IPS DF 19.7 (cell line): ENCODE data around the gene COL5A1.
A peak's percentile ranks its signal among the peaks of the same experiment; 100 is the strongest.
"Not testable (repeated sequence)": the region's sequence is repeated elsewhere in the genome, so short reads cannot be mapped to it uniquely, and the experiment has no call there.

ENCODE experiments used
- DNase-seq: peaks from one replicate; pipeline ENCODE4 v3.0.0-alpha.2; 2013; ENCODE audit warnings: low read depth, low spot score

The COL5A1 gene

DNA sequence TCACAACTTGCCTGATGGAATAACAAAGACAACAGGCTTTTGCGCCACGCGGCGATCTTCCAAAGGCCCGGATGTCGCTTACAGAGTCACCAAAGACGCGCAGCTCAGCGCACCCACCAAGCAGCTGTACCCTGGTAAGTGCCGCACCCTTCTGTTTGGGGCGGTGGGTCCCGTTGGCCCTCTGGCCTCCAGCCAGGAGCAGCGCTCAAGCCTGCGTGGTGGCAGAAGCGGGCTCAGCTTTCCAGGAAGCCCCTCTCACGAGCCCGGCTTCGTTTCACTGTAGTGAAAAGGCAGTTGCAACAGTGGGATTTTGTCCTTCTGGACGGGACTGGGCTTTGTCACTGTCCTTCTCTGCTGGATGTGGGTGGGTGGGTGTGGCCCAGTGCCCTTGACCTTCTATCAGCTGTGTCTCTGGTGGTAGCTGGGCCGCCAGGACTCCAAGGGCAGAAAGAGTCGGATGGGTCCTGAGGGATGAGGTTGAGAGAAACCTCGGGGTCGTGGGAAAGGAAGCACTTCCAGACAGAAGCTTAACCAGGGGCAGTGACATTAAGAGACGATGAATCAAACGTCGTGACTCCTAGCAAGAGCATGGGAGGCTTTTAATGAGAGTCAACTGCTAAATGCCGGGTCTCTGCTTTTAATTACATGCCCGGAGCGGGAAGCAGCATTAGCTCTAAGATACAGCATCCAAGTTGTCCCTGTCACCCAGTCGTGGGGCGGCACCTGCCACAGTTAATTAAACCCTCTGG, 49.5 kb downstream of the COL5A1 start:
- DNase-seq: no peak

DNA sequence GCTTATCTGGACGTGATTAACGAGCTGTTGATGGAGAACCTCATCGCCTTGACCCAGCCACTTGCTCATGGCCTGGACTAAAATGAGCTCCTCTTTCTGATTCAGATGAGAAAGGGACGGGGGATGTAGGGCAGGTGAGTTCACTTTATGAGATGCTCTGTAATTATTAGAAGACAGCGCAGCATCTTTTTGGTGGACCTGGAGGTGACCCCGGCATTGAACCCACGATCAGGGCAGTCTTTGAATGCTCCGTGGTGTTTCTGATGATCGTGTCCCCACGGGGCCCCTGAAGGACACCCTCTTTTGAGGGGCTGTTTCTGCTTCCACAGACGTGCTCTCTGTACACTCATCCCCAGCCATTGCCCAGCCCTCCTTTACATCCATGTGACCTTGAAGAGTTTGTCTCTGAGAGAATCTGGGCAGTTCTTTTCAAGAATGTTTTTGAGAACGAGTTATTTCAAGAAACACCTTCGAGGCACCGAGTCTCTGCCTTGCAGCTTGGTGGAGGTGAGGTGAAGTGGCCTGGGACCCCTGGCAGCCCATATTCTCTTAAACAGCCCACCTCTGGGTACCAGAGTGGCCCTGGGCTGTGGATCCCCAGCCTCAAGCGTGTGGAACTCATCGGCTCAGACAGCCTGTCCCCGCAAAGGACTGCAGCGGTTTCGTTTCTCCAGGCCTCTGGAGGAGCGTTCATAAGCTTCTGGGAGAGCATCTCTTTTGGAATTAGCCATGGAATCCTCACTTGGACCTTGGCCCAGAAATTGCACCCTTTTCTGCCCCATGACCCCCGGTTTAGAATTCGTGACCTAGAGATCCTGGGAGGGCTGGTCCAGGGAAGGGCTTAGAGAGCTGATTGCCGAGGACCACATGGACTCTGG, 50.3 kb downstream of the COL5A1 start:
- DNase-seq: no peak

DNA sequence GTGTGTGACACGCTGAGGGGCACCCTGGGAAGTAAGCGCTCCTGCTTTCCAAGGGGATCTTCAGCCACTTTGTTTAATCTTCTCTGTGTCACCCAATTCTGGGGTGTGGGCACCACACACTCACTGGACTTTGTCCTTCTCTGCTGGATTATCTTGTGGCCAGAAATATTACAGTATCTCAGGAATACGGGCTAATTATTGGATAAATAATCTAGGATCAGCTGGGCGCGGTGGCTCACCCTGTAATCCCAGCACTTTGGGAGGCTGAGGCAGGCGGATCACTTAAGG, 50.9 kb downstream of the COL5A1 start:
- DNase-seq: no peak

DNA sequence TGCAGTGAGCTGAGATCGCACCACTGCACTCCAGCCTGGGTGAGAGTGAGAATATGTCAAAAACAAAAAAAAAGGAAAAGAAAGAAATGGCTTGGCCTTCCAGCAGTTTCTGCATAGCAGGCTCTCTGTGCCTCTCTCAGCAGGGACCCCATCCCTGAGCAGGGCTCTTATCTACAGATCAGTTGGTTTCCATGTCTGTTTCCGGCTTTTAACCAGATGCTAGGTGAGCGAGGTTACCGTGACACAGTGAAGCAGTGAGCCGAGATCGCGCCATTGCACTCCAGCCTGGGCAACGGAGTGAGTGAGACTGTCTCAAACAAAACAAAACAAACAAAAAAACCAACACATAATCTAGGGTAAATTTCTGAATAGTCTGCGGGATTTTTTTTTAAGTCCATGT, 51.4 kb downstream of the COL5A1 start:
- no peak for DNase-seq

DNA sequence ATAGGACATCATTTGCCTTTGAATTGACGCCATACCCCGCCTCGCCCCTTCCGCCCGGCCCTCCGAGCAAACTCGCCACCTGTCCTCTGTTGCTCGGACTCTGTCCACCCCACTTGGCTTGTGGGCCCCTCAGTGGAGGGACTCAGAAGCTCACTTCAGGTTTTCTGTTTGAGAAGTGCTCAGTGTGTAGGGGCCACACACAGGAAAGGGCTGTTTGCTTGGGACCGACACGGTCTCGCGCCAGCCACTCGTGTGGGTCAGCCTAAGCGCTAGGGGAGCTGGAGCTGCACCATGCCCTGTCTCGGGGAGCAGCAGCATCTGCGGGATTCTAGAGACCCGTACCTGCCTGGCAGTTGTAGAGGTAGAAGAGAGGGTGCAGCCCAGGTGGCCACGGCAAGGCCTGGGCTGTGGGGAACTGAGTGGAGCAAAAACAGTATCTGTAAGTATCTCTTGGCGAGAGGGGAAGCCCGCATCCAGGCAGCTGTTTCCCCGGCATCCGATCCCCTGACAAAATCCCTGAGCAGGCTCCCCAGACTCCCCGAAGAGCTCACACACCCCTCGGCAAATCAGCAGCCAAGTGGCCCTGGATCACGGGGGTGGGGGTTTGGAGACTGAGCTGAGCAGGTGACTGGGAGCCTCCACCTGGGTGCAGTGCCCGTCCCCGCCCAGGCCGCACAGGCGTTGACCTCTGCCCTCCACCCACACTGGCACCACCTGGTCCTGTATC, 52.2 kb downstream of the COL5A1 start:
- no peak for DNase-seq

DNA sequence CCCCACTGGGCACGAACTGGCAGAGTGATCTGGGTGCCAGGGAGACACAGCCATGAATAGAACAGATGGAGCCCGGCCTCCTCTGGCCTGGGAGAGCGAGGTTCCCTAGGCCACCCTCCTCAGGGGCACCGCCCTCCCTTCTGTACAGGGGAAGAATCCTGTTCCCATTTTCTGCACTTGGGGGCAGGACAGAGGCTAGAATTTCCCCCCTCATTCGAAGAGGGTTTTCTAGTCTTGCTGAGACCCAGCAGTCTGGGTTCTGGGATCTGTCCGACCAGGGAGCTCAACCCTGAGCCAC, 52.7 kb downstream of the COL5A1 start:
- no peak for DNase-seq

DNA sequence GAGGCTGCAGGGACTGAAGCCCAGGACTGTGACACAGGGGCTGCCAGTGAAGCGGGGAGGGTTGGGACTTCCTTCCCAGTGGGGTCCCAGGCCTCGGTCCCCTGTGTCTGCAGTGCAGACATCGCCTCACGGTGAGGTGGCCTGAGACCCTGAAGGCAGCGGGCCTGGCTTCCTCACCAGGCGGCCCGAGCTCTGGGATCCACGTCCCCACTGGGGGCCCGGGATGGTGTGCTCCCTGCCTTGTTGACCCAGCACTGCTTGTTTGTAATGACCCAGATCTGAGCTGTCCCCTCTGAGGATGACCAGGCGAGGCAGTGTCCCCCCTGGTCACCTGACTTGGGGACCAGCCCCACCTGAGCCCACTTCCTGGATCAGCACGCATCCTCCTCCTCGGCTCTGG, 53.1 kb downstream of the COL5A1 start:
- no peak for DNase-seq

DNA sequence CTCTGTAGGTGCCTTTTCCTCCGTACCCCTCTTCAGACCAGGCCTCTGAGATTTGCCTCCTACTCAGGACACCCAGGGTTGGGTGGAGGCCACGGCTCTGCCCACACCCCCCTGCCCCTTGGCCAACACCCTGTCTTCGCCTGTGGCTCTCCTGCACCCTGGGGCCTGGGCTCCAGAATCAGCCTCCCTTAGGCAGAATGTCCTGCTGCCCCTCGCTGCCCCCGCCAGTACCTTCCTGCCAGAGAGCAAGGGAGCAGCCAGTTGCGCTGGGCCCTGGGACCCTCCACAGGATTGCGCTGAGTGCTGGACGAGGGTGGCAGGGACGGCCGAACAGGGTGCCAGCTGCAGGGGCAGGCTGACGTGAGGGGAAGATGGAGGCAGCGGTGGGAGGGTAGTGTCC, 53.5 kb downstream of the COL5A1 start:
- no peak for DNase-seq

DNA sequence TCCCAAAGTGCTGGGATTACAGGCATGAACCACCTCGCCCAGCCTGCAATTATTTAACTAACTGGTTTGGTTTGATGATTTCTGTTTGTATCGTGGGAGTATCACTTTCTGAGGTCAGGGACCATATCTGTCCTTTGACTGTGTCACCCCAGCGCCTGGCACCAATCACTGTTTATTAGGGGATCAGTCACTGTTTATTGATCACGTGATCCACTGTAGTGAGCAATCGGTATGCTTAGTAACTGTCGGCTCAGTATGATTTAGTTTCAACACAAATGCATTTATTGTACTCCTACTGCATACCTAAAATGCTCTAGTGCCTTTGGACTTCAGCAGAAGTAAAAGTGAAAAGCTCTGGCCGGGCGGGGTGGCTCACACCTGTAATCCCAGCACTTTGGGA, 54.8 kb downstream of the COL5A1 start:
- DNase-seq: no peak

DNA sequence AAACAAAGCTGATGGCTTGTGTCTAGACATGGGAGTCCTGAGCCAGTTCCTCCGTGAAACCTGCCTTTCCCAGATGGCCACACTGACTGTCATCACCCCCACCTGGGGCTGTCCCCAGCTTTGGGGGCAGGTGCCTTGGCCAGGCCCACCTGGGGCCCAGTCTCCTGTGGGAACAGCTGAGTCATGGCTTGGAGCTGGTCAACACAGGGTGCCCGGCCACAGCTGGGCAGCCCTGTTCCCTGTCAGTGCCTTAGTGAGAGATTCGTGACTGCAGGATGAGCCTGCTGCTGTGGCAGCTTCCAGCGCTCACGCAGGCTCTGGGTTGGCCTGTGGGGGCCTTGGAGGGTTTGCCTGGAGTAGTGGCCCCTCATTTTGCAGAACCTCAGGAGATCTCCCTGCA, 56.5 kb downstream of the COL5A1 start:
- no peak for DNase-seq

DNA sequence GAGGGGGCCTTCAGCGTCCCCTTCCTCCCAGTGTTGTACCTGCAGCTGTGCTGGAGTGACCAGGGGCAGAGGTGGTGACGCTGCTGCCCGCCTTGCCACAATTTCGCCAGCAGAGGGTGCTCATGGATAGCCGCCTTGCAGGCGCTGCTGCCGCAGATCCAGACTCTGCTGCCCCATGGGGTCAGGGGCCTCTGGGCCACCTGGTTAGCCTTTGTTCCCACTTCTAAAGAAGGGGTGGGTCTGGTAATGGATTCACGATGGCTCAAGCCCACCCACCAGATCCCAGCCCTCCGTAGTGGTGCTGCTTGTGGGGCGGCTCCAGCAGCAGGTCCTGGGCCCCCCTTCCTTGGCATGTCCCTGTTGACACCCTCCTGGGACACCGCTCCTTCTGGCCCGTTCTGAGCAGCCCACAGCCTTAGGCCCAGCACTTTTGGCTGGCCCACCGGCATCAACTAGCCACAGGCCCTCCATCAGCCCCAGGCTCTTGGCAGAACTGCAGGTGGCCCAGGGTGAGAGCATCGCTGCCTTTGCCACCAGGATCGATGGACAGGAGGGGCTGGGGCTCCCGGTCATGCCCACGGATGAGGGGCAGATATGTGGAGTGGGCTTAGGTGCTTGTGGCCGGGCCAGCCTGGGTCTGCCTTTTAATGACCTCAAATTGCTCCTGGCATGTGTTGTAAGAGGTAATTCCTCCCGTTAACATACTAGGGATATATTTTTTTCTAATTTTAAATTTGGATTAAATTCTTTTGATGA, 57.2 kb downstream of the COL5A1 start:
- peak; percentile 65 for DNase-seq

DNA sequence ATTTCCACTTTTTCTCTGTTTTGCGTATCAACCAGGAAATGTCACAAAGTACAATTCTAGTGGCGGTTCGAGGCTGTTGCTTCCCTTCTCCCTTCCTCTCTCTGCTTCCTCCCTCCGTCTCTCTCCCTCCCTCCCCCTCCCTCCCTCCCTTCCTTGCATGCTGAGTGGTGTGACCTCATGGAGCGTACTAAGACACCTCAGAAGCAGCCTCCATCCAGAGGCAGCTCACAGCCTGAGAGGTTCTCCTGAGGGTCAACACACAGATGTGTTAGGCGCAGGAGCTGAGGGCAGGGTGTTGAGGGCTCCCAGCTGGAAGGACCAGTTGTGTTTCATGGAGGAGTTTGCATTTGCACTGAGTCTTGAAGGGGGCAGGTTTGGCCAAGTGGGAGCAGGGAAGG, 57.7 kb downstream of the COL5A1 start:
- DNase-seq: no peak

DNA sequence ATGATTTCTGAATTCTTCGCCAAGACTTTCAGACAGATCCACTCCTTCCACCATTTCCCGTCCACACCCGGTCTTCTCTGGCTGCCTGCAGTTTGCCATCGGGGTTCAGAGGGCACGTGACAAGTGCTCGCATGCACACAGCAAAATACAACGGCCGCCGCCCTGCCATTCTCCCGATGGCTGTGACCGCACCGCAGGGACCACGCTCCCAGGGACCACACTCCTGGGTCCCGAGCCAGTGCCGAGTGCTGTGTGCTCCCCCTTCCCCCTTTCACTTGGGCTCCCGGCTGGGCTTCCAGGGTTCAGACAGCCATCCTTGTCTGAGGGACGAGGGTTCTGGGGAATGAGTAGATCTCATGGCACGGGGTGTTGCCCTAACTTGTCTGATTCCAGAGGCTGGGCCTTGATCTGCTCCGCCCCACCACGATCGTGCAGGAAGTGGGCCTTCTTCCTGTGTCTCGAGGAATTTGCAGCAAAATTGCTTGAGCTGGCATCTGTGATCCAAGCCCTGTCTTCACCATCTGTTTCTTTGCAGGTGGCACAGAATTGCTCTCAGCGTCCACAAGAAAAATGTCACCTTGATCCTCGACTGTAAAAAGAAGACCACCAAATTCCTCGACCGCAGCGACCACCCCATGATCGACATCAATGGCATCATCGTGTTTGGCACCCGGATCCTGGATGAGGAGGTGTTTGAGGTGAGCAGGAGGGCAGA, 59.2 kb downstream of the COL5A1 start:
- DNase-seq: no peak

DNA sequence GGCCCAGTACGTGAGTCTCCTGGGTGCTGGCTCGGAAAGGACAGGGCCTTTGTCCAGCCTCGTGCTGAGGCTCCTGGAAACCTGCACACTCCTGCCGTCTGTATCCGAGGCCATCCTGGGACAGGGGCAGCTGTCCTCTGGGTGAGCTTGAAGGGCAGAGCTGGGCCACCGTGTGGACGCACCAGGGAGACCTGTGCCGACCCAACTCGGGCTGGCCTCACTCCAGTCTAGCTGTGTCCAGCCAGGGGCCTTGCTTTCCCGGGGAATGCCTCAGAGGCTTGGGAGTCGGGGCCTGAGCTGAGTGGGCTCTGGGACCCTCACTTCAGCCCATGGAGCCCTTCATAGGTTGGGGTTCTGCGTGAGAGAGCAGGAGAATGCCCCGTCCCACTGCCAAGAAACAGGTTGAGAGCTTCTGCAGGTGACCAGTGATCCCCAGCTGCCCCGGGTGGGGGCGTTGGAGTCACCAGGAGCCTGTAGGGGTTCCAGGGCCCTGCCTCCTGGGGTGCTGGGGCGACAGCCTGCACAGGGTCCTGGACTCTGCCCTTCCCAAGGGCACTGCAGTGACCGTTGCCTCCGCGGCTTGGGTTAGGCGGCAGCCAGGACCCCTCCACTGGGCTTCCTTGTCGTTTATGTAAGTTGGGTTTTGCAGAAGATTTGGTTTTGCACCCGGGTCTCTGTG, 60.1 kb downstream of the COL5A1 start:
- DNase-seq: no peak

DNA sequence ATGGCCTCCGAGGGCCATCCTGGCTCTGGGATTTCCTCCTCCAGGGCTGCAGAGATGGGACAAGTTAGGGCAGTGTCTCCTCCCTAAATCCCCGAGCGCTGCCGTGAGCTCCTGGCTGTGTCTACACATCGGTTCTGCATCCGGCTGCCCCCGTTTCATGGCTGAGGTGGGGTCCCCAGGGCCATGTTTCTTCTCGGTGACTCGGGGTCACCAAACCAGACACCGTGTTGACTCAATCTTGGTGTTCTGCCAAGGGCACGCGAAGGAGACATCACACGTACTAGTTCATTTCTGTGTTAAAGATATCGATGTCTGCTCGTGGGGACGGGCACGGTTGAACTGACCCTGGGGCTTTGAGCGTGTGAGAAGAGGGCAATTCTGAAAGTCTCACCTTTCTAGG, 60.7 kb downstream of the COL5A1 start:
- no peak for DNase-seq

DNA sequence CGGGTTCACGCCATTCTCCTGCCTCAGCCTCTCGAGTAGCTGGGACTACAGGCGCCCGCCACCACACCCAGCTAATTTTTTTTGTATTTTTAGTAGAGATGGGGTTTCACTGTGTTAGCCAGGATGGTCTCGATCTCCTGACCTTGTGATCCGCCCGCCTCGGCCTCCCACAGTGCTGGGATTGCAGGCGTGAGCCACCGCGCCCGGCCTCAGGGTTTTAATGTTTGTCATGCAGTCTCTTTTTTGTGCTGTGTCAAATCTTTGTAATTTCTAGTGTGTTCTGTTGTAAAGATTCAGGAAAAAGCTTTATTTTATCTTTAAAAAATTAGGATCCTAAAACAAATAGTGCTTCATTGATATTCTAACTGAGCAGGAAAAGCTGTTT, 62.1 kb downstream of the COL5A1 start:
- DNase-seq: not testable (repeated sequence)

DNA sequence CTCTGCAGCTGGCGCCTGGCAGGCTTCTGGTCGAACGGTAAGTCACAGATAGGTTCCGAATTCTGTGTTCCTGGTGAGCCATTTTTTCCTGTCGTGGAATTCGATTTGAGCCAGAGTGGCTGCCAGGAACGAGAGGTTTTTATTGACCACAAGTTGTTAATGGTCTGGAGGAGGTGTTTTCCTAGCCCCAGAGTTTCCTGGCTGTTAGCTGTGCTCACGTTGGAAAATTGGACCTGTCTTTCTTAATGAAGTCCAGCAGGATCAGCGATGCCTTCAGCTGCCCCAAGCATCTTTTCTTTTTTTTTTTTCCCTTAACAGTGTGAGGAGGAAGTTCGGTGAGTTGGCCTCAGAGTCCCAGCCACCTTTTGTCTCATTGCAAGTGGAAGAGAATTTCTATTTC, 62.9 kb downstream of the COL5A1 start:
- no peak for DNase-seq

DNA sequence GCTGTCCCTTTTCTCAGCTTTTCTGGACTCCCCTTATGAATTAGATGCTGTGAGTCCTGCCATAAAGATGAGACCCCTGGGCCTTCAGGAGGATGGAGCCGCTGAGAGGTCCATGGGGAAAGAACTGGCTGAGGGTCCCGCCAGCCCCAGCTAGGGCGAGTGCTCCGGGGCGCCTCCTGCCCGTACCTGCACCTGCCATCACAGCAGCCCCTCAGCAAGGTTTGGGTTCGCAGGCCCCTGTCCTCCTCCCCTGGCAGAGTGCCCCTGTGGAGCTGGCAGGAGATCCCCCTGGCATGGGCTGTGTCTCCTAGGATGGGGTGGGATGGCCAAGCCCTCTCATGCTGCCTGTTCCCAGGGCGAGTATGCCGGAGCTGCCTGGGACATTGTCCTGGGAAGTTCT, 64.2 kb downstream of the COL5A1 start:
- no peak for DNase-seq

DNA sequence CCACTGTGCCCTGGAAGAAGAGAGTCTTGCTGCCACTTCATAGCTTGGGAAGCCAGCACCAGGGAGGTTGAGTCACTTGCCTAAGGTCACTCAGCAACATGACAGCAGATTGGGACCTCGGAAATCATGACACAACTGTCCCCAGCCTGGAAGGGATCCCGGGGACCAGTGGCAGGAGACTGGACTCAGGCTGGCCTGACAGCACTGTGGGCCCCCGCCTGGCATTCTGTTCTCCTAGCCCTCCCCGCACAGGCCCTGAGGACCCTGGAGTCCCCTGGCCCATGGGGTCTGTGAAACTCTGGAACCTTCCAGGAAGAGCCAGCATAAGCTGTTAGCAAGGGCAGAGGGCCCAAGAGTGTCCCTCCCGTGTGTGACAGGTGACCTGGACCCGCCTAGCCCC, 64.9 kb downstream of the COL5A1 start:
- DNase-seq: no peak

DNA sequence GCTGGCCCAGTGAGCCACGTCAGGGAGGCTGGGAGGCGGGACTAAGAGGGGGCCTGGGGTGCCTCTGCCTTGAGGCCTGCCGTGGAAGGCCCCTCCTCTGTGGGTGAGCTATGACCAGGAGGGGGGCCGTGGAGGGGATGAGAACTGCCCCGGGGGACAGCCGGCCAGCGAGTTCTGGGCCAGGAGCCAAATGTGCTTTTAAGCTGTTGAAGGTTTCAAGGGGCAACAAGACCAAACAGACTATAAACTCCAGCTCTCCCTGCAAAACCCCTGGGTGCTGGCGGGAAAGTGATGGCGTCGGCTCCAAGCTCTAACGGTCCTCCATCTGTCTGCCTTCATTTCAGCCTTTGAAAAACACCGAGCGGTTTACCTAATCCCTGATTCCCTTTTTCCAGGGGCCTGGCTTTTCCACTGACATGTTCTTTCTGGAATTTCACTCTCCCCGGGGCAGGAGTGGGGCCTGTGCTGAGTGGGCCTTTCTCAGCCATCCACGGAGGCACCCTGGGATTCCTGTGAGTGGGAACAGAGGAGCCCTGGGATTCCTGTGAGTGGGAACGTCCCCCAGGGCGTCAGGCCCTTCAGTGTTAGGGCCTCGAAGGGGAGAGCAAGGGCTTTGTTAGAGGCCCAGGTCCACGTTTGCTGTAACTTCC, 65.6 kb downstream of the COL5A1 start:
- no peak for DNase-seq
